Aorta (tissue), 5 donors: ENCODE measurements around the gene EMP3. TPM values are rescaled to one million over a fixed set of nuclear protein-coding genes. Genes with fewer than 3 reads are reported as not detected.

Source experiments
- ATAC-seq: fragments of 200-7000 bp; cut with Tn5 transposase; one replicate; pipeline ENCODE4 v1.9.1; 2022; ENCODE audit warnings: moderate library complexity; ENCODE audit not compliant: low FRiP score
- DNase-seq, 2 donors: peaks; one replicate each; pipeline ENCODE4 v3.0.0-alpha.2; 2020
- H3K27ac ChIP-seq, 2 donors: one replicate each; pipeline ENCODE4 v1.5.1; 2013; ENCODE audit warnings: low read length in 2 of 2, mild to moderate bottlenecking in 2 of 2, moderate library complexity in 2 of 2, control low read depth in 1 of 2, inconsistent platforms in 1 of 2, low read depth in 1 of 2
- H3K27me3 ChIP-seq, 2 donors: one replicate each; pipeline ENCODE4 v1.6.1; 2013; ENCODE audit warnings: control low read depth in 1 of 2, low read length in 1 of 2, mild to moderate bottlenecking in 1 of 2, moderate library complexity in 1 of 2; ENCODE audit not compliant: insufficient read depth in 2 of 2, control insufficient read depth in 1 of 2
- H3K36me3 ChIP-seq, 2 donors: one replicate each; pipeline ENCODE4 v1.6.1; 2013; ENCODE audit warnings: control low read depth in 1 of 2, low read length in 1 of 2, mild to moderate bottlenecking in 1 of 2; ENCODE audit not compliant: insufficient read depth in 2 of 2, control insufficient read depth in 1 of 2
- H3K4me1 ChIP-seq, 2 donors: one replicate each; pipeline ENCODE4 v1.6.1; 2013; ENCODE audit warnings: low read length in 2 of 2, control low read depth in 1 of 2, mild to moderate bottlenecking in 1 of 2, moderate library complexity in 1 of 2; ENCODE audit not compliant: insufficient read depth in 2 of 2, control insufficient read depth in 1 of 2
- H3K4me3 ChIP-seq, 2 donors: one replicate each; pipeline ENCODE4 v1.5.1; 2013; ENCODE audit warnings: low read length in 2 of 2, control low read depth in 1 of 2, mild to moderate bottlenecking in 1 of 2
- H3K9me3 ChIP-seq: one replicate; pipeline ENCODE4 v1.6.1; 2013; ENCODE audit warnings: mild to moderate bottlenecking, low read length; ENCODE audit not compliant: control insufficient read depth
- WGBS, 2 donors: extraction: QIAGEN DNeasy Blood & Tissue Kit; methylation state at CpG; one replicate each; pipeline ENCODE4 v1.1.7; 2013; 5-methylcytosine and 5-hydroxymethylcytosine counted together
- intact Hi-C, 2 donors: fragments of 100-400 bp; cut with DNase I; formaldehyde crosslinking; loops; one replicate each; pipeline versions ENCODE4 v1.14.2 to v1.15.0; 2022
- polyA plus RNA-seq, 2 donors: library from polyadenylated mRNA; stranded (reverse); fragments of 200-250 nt; gene quantifications; one replicate each; pipeline ENCODE4 v1.2.3, GENCODE V29; 2013
- total RNA-seq, 2 donors: library from RNA; stranded (reverse); fragmentation: NEBNext Ultra II Directional; extraction: Animal tissue kit (Norgen Biotek cat#: 25700); gene quantifications; one replicate each; pipeline ENCODE4 v1.2.1, GENCODE V29; 2021
- donor health status: healthy with polysubstance abuse.
- donor health status: Bipolar disorder and iron deficiency.
- donor health status: DM: no; HTN: no; CAD: no.
- donor health status: DM: no; HTN: no; CAD: no.
- donor health status: DM: yes; HTN: yes; CAD: no.

The EMP3 gene
- total and polyA plus RNA-seq, 4 donors, result 107 to 151 (median 129) TPM

DNA sequence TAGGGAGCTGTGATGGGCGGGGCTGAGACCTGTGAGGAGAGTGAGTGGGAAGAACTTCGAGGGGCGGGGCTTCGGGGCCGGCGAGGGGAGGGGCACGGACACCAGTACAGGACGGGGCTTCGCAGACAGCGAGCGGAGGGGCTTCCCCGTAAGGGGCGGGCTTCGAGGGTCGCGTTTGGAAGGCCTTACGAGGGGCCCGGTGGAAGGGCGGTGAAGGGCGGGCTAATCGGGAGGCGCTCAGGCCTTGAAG lies 4.1 kb upstream of the EMP3 start:
- H3K4me3 ChIP-seq, result peak overlapping the region; percentile 17 to 62
- H3K4me1 ChIP-seq, result no peaks in the 10 kb centered on the region
- no peaks in the 10 kb centered on the region for H3K36me3 ChIP-seq
- peak; percentile 91 for ATAC-seq
- H3K27me3 ChIP-seq, result no peaks in the 10 kb centered on the region
- intact Hi-C loops, result loop anchor here in 1 of 2 donors (5.0 to 10.0 kb wide), 3 partner anchors 41 to 124 kb away; partner anchors contain the start of genes GRIN2D, GRWD1, KDELR1 and SYNGR4
- no peaks in the 10 kb centered on the region for H3K9me3 ChIP-seq
- peak overlapping the region; percentile 50 to 91 for H3K27ac ChIP-seq
- peak; percentile 98 to 99 for DNase-seq
- 1% methylated on average over 16 to 22 of the region's 22 CpGs for WGBS, 2 donors

DNA sequence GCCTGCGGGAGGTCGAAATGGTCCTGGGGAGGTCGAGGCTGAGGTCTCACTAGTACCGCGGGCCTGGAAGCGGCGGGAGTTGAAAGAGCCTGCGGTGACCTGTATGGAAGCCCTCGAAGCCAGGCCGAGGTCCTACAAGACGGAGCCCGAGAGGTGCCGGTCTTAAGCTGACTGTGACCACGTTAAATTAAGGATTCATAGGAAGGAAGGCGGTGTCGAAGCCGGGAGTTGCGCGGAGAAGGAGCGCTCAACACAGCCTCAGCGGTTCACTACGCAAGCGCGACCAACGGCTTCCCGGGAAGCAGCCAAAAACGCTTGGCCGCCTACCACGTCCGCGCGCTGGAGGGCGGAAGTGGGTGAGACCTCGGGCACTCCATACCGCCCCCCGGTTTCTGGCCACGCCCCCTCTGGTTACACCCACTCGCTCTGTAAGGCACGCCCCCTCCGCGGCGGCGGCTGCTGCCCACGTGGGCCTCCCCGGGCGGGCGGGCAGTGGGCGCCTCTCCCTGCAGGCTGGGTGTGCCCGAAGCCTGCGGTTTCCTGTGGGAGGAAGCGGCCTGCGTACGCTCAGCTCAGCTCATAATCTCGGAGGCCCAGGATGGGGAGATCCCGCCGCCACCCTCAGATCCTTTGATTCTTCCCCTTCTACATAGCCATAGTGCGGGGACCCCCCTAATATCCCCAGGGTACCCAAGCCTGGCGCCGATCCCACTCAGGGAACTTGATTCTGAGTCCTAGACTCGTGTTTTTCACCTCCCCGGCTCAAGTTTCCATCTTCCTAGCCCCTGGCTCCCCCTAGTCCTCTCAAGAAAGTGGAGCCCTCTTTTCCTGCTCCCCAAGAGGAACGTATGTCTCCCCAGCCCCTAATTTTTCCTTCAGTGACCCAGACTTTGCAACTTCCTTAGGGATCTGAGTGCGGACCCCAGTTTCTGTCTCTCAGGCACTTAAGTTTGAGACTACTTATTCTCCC lies 3.4 kb upstream of the EMP3 start:
- Histone ChIP-seq H3K27me3 (no peaks in the 10 kb centered on the region), H3K4me3 (peak overlapping the region; percentile 17 to 62), H3K27ac (peak overlapping the region; percentile 50 to 91), H3K9me3 (no peaks in the 10 kb centered on the region), H3K36me3 (no peaks in the 10 kb centered on the region), H3K4me1 (no peaks in the 10 kb centered on the region)
- peak; percentile 99 to 100 for DNase-seq
- ATAC-seq, result peak; percentile 95
- intact Hi-C loops, result loop anchor here in 1 of 2 donors (5.0 to 10.0 kb wide), 3 partner anchors 40 to 123 kb away; partner anchors contain the start of genes GRIN2D, GRWD1, KDELR1 and SYNGR4
- 2 to 3% methylated on average over 41 to 63 of the region's 63 CpGs for WGBS, 2 donors

DNA sequence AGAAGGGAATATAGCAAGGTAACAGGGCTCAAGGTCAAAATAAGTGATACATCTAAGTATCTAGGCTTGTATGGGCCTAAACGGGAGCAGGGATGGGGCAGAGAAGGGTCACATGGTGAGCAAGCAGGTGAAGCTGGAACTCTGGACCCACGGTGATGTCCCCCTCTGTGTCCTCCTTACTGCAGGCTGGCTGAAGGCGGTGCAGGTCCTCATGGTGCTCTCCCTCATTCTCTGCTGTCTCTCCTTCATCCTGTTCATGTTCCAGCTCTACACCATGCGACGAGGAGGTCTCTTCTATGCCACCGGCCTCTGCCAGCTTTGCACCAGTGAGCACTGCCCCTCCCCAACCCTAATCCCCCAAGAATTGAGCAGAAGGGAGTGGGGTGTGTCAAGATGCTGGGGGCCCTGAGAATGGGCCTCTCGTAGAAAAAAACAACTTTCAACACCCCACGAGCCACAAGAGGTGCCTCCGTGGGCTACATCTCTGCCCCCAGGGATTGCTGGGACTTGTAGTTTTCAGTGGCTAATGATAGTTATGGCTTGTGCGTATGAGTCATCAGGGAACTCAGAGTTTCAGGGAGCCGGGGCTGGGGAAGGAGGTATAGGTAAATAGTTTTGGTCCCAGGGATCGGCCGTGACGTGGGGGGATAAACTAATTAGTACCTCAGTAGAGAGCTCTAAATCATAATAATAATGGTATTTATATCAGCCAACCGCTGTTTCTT lies 4.0 kb downstream of the EMP3 start:
- Histone ChIP-seq H3K36me3 (no peaks in the 10 kb centered on the region), H3K4me3 (no peak overlapping the region), H3K9me3 (no peaks in the 10 kb centered on the region), H3K27ac (no peak overlapping the region), H3K27me3 (no peaks in the 10 kb centered on the region), H3K4me1 (no peaks in the 10 kb centered on the region)
- intact Hi-C loops, result loop anchor here in 1 of 2 donors (10.0 kb wide), 1 partner anchor 115 kb away; the partner anchor contains the start of gene GRWD1
- DNase-seq, result no peak
- ATAC-seq, result no peak
- WGBS, 2 donors, result 73 to 77% methylated on average over 15 of the region's 15 CpGs

DNA sequence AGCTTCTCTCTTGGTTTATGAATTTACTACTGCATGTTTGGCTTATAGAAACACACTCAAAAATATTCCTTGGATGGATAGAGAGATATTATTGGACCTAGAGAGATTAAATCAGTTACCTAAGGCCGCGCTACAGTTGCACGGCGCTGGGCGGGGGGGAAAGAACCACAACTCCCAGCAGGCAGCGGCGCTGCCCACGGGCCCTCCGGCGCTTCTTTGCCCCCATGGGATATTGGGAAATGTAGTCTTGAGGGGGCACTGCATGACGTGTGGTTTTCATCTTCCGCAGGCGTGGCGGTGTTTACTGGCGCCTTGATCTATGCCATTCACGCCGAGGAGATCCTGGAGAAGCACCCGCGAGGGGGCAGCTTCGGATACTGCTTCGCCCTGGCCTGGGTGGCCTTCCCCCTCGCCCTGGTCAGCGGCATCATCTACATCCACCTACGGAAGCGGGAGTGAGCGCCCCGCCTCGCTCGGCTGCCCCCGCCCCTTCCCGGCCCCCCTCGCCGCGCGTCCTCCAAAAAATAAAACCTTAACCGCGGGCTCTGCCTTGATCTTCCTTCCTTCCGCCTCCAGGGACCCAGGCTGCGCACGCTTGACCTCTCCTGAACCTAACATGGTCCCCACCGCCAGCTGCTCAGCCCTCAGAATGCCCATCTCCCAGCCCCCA lies 4.8 kb downstream of the EMP3 start:
- Histone ChIP-seq H3K4me1 (no peaks in the 10 kb centered on the region), H3K4me3 (no peak overlapping the region), H3K36me3 (no peaks in the 10 kb centered on the region), H3K9me3 (no peaks in the 10 kb centered on the region), H3K27ac (no peak overlapping the region), H3K27me3 (no peaks in the 10 kb centered on the region)
- ATAC-seq (no peak), DNase-seq (peak; percentile 77 to 83)
- 71 to 72% methylated on average over 40 to 41 of the region's 41 CpGs for WGBS, 2 donors
- intact Hi-C loops, result loop anchor here in 1 of 2 donors (10.0 kb wide), 2 partner anchors 65 to 255 kb away; no protein-coding TSS in a partner anchor

DNA sequence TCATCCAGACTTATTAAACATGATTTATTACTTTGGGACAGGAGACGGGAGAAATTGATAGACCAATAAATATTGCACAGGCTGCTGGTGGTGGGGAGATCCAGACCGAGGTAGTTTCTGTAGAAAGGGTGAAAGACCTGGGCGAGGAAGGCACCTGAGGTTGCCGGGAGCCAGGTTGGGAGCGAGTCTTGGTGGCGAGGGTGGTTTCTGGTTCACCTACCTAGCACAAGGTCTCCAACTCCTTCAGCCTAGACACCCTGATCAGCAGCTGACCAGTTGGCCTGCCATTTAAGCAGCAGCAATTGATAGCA lies 7.0 kb downstream of the EMP3 start:
- ATAC-seq (no peak), DNase-seq (no peak)
- peak overlapping the region in 1 of 2 donors; percentile 34 for H3K27ac ChIP-seq
- no peaks in the 10 kb centered on the region for H3K36me3 ChIP-seq
- no peaks in the 10 kb centered on the region for H3K4me1 ChIP-seq
- intact Hi-C loops, result loop anchor here in 1 of 2 donors (10.0 kb wide), 2 partner anchors 68 to 252 kb away; no protein-coding TSS in a partner anchor
- H3K9me3 ChIP-seq, result no peaks in the 10 kb centered on the region
- H3K4me3 ChIP-seq, result no peak overlapping the region
- no peaks in the 10 kb centered on the region for H3K27me3 ChIP-seq
- 60 to 69% methylated on average over 6 of the region's 6 CpGs for WGBS, 2 donors

DNA sequence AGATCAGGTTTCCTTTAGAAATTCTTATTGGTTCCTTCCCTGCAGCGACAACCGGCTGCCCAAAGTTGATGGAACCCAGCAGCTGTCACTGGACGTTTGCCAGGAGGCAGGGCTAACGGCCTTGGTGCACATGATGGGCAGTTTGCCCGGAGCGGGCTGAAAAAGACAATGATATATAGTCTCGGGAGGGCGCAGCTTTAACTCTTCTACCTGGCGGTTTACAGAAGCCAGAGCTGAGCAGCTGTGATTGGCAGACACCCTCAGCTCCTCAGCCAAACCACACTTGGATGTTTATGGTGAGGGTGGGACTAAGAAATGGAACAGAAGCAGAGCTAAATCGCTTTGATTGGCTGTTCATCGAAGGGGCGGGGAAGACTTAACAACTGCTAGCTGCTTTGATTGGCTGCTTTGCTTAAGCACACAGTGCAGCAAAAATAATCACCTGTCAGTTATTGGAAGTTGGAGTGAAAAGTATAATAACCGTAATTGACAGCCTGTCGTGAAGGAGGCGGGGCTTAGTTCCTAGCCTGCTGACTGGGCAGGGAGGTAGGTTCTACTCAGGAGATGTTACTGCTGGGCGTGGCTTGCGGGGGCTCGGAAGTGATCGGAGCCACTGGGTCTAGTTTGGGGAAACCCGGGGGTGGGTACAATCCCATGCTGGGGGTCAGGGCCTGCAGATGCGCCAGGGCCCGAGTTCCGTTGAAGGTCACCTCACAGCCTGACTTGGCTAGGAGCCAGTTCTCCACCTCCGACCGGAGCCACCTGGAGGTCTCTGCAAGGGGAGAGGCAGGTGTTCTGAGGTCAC lies 7.5 kb downstream of the EMP3 start:
- Histone ChIP-seq H3K36me3 (no peaks in the 10 kb centered on the region), H3K4me3 (no peak overlapping the region), H3K27ac (peak overlapping the region in 1 of 2 donors; percentile 41), H3K4me1 (no peaks in the 10 kb centered on the region), H3K27me3 (no peaks in the 10 kb centered on the region), H3K9me3 (no peaks in the 10 kb centered on the region)
- peak; percentile 81 for ATAC-seq
- intact Hi-C loops, result loop anchor here in 1 of 2 donors (10.0 kb wide), 2 partner anchors 68 to 252 kb away; no protein-coding TSS in a partner anchor
- peak; percentile 90 to 92 for DNase-seq
- 1 to 2% methylated on average over 23 to 25 of the region's 25 CpGs for WGBS, 2 donors

DNA sequence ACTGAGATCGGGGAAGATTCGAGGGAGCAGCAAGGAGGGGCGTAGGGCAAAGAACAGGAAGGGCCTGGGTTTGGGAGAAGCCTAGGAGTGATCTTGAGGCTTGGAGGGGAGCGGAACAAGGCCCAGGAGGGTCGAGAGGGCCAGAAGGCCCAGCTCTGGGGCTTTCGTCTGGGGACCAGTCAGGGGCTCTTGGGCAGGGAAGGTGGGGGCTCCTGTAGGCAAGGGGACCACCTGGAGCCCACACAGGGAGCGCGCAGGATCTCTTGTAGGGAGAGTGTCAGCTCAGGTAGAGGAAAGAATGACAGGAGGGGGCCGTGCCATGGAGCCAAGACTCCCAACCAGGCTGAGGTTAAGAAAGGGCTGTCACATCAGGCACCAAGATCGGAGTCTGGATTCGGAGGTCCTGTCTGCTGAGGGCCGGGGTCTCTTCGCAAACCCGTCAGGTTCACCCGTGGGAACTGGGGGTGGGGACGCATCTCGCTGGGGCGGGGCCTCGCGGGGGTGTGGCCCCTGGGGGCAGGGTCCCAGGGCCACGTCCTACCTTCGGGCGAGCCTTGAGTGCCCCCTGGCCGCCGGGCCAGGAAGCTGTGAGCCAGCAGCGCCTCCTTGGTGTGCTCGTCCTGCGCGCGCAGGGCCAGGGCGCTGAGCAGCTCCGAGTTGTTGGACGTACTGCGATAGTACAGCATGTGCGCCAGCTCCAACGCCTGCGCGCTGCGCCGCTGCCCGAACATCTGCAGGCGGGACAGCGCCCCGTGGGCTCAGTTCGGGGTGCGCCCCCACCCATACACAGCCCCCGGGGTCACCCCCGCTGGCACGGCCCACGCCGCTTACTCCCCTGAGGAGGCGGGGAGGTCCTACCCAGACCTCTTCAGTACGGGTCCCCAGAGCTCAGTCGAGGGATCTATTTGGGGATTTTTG lies 8.4 kb downstream of the EMP3 start:
- intact Hi-C loops, result loop anchor here in 1 of 2 donors (2.0 to 10.0 kb wide), 3 partner anchors 15 to 251 kb away; no protein-coding TSS in a partner anchor
- H3K4me3 ChIP-seq, result no peak overlapping the region
- 9 to 10% methylated on average over 52 to 54 of the region's 54 CpGs for WGBS, 2 donors
- H3K36me3 ChIP-seq, result no peaks in the 10 kb centered on the region
- H3K9me3 ChIP-seq, result no peaks in the 10 kb centered on the region
- H3K27me3 ChIP-seq, result no peaks in the 10 kb centered on the region
- DNase-seq (peak; percentile 96), ATAC-seq (peak; percentile 93)
- H3K4me1 ChIP-seq, result no peaks in the 10 kb centered on the region
- peak overlapping the region in 1 of 2 donors; percentile 41 for H3K27ac ChIP-seq
